Endothelial cell of umbilical vein (primary cell): Measurements from ENCODE around the gene DCX.

ENCODE experiments used
- CTCF ChIP-seq, 2 donors: IDR thresholded peaks; 1 replicate in 1 of 2; 2 replicates in 1 of 2; pipeline ENCODE4 v1.5.1; 2011; ENCODE audit warnings: low read length in 2 of 2, mild to moderate bottlenecking in 2 of 2, moderate library complexity in 2 of 2, control low read depth in 1 of 2, inconsistent platforms in 1 of 2, low read depth in 1 of 2; ENCODE audit not compliant: insufficient read depth in 1 of 2; ENCODE audit errors: extremely low read depth in 1 of 2
- EZH2 ChIP-seq: IDR thresholded peaks from 2 replicates; pipeline ENCODE4 v1.6.1; 2012; ENCODE audit warnings: borderline replicate concordance, low read depth, mild to moderate bottlenecking, moderate library complexity, low read length, inconsistent platforms; ENCODE audit not compliant: severe bottlenecking
- POLR2A ChIP-seq: IDR thresholded peaks from 2 replicates; pipeline ENCODE4 v1.6.1; 2012; ENCODE audit warnings: low read depth, mild to moderate bottlenecking, control low read depth, low read length

GRCh38 chrX:111363741-111364140 is 48.3 kb downstream of the DCX start:
- TF ChIP-seq CTCF (IDR thresholded peaks at IDR 0.05; ENCODE audit: extremely low read depth in 1 of 2, insufficient read depth in 1 of 2, low read depth in 1 of 2, low read length in 2 of 2) (no peak), POLR2A (no peak), EZH2 (no peak)
